Lower lobe of right lung (tissue), 2 donors: ENCODE measurements around the gene NET1. TPM values are rescaled to one million over a fixed set of nuclear protein-coding genes. Genes with fewer than 3 reads are reported as not detected.

ENCODE experiments used
- ATAC-seq, 2 donors: fragments of 200-7000 bp; cut with Tn5 transposase; one replicate each; pipeline ENCODE4 v1.9.1; 2020 to 2022; ENCODE audit warnings: mild to moderate bottlenecking in 2 of 2, moderate library complexity in 2 of 2
- DNase-seq: peaks from one replicate; pipeline ENCODE4 v3.0.0-alpha.2; 2020
- H3K27ac ChIP-seq: fragments of 200-600 bp; one replicate; pipeline ENCODE4 v1.8.0; 2022
- H3K27me3 ChIP-seq: fragments of 200-600 bp; one replicate; pipeline ENCODE4 v1.8.0; 2022; ENCODE audit warnings: low read depth
- H3K36me3 ChIP-seq: fragments of 200-600 bp; one replicate; pipeline ENCODE4 v1.8.0; 2022; ENCODE audit warnings: mild to moderate bottlenecking
- H3K4me1 ChIP-seq: fragments of 200-600 bp; one replicate; pipeline ENCODE4 v1.8.0; 2022
- H3K4me3 ChIP-seq: fragments of 200-600 bp; one replicate; pipeline ENCODE4 v1.8.0; 2022; ENCODE audit warnings: mild to moderate bottlenecking
- H3K9me3 ChIP-seq: fragments of 200-600 bp; one replicate; pipeline ENCODE4 v1.8.0; 2022
- CTCF ChIP-seq: fragments of 200-600 bp; IDR thresholded peaks from one replicate; pipeline ENCODE4 v1.8.0; 2022; ENCODE audit warnings: antibody characterized with exemption, mild to moderate bottlenecking
- intact Hi-C: fragments of 100-400 bp; cut with DNase I; formaldehyde crosslinking; loops from one replicate; pipeline ENCODE4 v1.11.0; 2022
- total RNA-seq: library from RNA; stranded (reverse); fragmentation: NEBNext Ultra II Directional; extraction: Animal tissue kit (Norgen Biotek cat#: 25700); gene quantifications from one replicate; pipeline ENCODE4 v1.2.1, GENCODE V29; 2021
- donor health status: DM: no; HTN: yes; CAD: no; lungs with severe emphysema.

Gene NET1
- total RNA-seq, 1 donor from 2014 or later, result 46.7 TPM

GRCh38 chr10:5480162-5480941, 68.0 kb downstream of the NET1 start:
- no peak overlapping the region for H3K27ac ChIP-seq
- no peaks in the 10 kb centered on the region for H3K36me3 ChIP-seq
- H3K4me1 ChIP-seq, result no peaks in the 10 kb centered on the region
- ATAC-seq, result peak in 1 of 2 donors; percentile 26
- no peaks in the 10 kb centered on the region for H3K9me3 ChIP-seq
- intact Hi-C loops, result no loop called here
- no peak for TF ChIP-seq CTCF
- DNase-seq, result no peak
- H3K4me3 ChIP-seq, result no peak overlapping the region
- no peaks in the 10 kb centered on the region for H3K27me3 ChIP-seq

DNA sequence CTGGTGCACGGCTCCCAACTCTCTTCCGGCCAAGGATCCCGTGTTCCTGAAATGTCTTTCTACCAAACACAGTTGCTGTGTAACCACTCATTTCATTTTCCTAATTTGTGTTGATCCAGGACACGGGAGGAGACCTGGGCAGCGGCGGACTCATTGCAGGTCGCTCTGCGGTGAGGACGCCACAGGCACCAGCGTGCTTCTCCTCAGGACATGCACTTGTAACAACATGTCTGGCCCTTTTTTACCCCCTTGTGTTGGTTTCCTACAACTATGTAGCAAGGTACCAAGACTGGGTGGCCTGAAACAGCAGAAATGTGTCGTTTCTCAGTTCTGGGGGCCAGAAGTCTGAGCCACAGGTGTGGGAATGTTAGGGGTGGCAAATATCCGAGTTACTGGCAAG, 68.8 kb downstream of the NET1 start:
- no peak for TF ChIP-seq CTCF
- DNase-seq (no peak), ATAC-seq (no peak)
- H3K9me3 ChIP-seq, result no peaks in the 10 kb centered on the region
- no peaks in the 10 kb centered on the region for H3K4me1 ChIP-seq
- H3K36me3 ChIP-seq, result no peaks in the 10 kb centered on the region
- H3K27ac ChIP-seq, result no peak overlapping the region
- H3K4me3 ChIP-seq, result no peak overlapping the region
- intact Hi-C loops, result no loop called here
- no peaks in the 10 kb centered on the region for H3K27me3 ChIP-seq

GRCh38 chr10:5482016-5482415, 69.7 kb downstream of the NET1 start:
- no peak for TF ChIP-seq CTCF
- H3K9me3 ChIP-seq, result no peaks in the 10 kb centered on the region
- no peak for DNase-seq
- no peak overlapping the region for H3K4me3 ChIP-seq
- no peak for ATAC-seq
- H3K4me1 ChIP-seq, result no peaks in the 10 kb centered on the region
- intact Hi-C loops, result no loop called here
- no peaks in the 10 kb centered on the region for H3K27me3 ChIP-seq
- H3K36me3 ChIP-seq, result no peaks in the 10 kb centered on the region
- no peak overlapping the region for H3K27ac ChIP-seq

GRCh38 chr10:5484205-5484604, 71.8 kb downstream of the NET1 start:
- H3K27me3 ChIP-seq, result no peaks in the 10 kb centered on the region
- intact Hi-C loops, result no loop called here
- ATAC-seq (no peak), DNase-seq (no peak)
- H3K4me3 ChIP-seq, result no peak overlapping the region
- H3K36me3 ChIP-seq, result no peaks in the 10 kb centered on the region
- no peak for TF ChIP-seq CTCF
- H3K27ac ChIP-seq, result no peak overlapping the region
- no peaks in the 10 kb centered on the region for H3K9me3 ChIP-seq
- no peaks in the 10 kb centered on the region for H3K4me1 ChIP-seq

- Histone ChIP-seq H3K9me3 (no peaks in the 10 kb centered on the region), H3K4me3 (no peak overlapping the region), H3K27me3 (no peaks in the 10 kb centered on the region), H3K4me1 (no peaks in the 10 kb centered on the region), H3K27ac (no peak overlapping the region), H3K36me3 (no peaks in the 10 kb centered on the region)
- ATAC-seq, result no peak
- DNase-seq, result no peak
- no peak for TF ChIP-seq CTCF
- intact Hi-C loops, result no loop called here
Observed at GRCh38 chr10:5485290-5485689, 72.9 kb downstream of the NET1 start.
